Uterus (tissue), 2 donors: ENCODE results near the gene INPP5K.

Experiments
- POLR2A ChIP-seq, 2 donors: fragments of 450-650 bp; IDR thresholded peaks; one replicate each; pipeline ENCODE4 v1.6.1; 2016; ENCODE audit warnings: antibody characterized with exemption in 2 of 2, mild to moderate bottlenecking in 1 of 2, moderate library complexity in 1 of 2
- TF ChIP-seq, protein P1 (sequence below), 4 experiments: fragments of 200-600 bp in 2 of 4; fragments of 450-650 bp in 2 of 4; sonication (generic) in 2 of 4; IDR thresholded peaks; one replicate each; pipeline ENCODE4 v1.5.1; 2016 to 2019; ENCODE audit warnings: antibody characterized with exemption in 4 of 4, mild to moderate bottlenecking in 2 of 4, moderate library complexity in 1 of 4

DNA sequence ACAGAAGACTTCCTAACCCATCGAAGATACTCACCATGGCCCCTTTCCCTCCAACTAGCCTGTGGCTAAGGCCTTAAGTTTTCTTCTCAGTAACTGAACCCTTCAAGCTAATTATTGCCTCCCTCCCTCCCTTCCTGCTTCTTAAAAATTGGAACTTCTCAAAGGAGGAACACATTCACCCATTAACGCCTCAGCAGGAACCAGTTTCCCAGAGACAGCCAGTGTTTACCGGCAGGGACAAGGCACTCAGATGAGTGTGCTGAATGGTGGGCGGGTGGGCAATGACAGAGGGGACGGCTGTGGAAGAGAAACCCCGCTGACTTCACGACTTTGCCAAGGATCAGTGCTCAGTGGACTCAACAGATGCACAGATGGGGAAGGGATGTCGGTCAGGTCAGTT lies 25.9 kb upstream of the INPP5K start:
- TF ChIP-seq, protein P1, sequence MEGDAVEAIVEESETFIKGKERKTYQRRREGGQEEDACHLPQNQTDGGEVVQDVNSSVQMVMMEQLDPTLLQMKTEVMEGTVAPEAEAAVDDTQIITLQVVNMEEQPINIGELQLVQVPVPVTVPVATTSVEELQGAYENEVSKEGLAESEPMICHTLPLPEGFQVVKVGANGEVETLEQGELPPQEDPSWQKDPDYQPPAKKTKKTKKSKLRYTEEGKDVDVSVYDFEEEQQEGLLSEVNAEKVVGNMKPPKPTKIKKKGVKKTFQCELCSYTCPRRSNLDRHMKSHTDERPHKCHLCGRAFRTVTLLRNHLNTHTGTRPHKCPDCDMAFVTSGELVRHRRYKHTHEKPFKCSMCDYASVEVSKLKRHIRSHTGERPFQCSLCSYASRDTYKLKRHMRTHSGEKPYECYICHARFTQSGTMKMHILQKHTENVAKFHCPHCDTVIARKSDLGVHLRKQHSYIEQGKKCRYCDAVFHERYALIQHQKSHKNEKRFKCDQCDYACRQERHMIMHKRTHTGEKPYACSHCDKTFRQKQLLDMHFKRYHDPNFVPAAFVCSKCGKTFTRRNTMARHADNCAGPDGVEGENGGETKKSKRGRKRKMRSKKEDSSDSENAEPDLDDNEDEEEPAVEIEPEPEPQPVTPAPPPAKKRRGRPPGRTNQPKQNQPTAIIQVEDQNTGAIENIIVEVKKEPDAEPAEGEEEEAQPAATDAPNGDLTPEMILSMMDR (IDR thresholded peaks at IDR 0.05): no peak
- no peak for TF ChIP-seq POLR2A (IDR thresholded peaks at IDR 0.05)
